ENCODE results near the gene IQGAP1.

DNA sequence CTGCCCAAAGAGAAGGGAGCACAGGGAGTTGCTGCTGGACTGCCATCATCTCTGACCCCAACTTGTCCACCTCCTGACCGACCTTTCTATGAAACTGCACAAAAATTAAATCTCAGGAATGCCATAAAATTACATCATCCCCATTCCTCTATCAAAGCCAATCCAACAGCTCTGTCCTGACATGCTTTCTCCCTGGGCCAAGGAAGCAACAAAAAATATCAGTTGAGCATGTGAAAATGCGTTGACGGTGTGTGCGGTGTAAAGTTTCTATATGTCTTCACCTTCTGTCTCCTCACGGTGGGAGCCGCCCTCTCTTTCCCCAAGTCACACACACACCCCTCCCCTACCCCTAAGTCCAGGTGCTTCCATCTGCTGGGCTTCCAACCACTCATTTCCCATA lies 39.6 kb upstream of the IQGAP1 start:
- no peak for TF ChIP-seq POLR2A (IDR thresholded peaks at IDR 0.05; ENCODE audit: low read length)
- no peak for TF ChIP-seq ZFP36 (IDR thresholded peaks at IDR 0.05; ENCODE audit: borderline replicate concordance, partially characterized antibody)
- TF ChIP-seq CHD2 (IDR thresholded peaks at IDR 0.05; ENCODE audit: low read length, partially characterized antibody) = no peak
- TF ChIP-seq RAD21 (conservative IDR thresholded peaks at IDR 0.05 in 1 of 2, IDR thresholded peaks at IDR 0.05 in 1 of 2) = no peak
- TF ChIP-seq, protein P1, sequence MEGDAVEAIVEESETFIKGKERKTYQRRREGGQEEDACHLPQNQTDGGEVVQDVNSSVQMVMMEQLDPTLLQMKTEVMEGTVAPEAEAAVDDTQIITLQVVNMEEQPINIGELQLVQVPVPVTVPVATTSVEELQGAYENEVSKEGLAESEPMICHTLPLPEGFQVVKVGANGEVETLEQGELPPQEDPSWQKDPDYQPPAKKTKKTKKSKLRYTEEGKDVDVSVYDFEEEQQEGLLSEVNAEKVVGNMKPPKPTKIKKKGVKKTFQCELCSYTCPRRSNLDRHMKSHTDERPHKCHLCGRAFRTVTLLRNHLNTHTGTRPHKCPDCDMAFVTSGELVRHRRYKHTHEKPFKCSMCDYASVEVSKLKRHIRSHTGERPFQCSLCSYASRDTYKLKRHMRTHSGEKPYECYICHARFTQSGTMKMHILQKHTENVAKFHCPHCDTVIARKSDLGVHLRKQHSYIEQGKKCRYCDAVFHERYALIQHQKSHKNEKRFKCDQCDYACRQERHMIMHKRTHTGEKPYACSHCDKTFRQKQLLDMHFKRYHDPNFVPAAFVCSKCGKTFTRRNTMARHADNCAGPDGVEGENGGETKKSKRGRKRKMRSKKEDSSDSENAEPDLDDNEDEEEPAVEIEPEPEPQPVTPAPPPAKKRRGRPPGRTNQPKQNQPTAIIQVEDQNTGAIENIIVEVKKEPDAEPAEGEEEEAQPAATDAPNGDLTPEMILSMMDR (IDR thresholded peaks at IDR 0.05) = no peak
- TF ChIP-seq RARB (CRISPR knock-in tag; IDR thresholded peaks at IDR 0.05) = no peak
- no peak for TF ChIP-seq EP300 (IDR thresholded peaks at IDR 0.05)
- no peak for TF ChIP-seq SMC3 (IDR thresholded peaks at IDR 0.05)
- TF ChIP-seq CBX2 (IDR thresholded peaks at IDR 0.05; ENCODE audit: borderline replicate concordance, low read depth) = no peak
- TF ChIP-seq, protein P2, sequence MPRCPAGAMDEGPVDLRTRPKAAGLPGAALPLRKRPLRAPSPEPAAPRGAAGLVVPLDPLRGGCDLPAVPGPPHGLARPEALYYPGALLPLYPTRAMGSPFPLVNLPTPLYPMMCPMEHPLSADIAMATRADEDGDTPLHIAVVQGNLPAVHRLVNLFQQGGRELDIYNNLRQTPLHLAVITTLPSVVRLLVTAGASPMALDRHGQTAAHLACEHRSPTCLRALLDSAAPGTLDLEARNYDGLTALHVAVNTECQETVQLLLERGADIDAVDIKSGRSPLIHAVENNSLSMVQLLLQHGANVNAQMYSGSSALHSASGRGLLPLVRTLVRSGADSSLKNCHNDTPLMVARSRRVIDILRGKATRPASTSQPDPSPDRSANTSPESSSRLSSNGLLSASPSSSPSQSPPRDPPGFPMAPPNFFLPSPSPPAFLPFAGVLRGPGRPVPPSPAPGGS (IDR thresholded peaks at IDR 0.05) = no peak
- no peak for TF ChIP-seq ELK1 (IDR thresholded peaks at IDR 0.05; ENCODE audit: low read depth, low read length)
- TF ChIP-seq REST (IDR thresholded peaks at IDR 0.05) = no peak

All from A549 (cell line).